Measurements from ENCODE around the gene DBI. TPM values are rescaled to one million over a fixed set of nuclear protein-coding genes. Genes with fewer than 3 reads are reported as not detected.

DBI gene
- total and polyA plus RNA-seq, 2 of the 13 experiments (the other 11 are each of a cell fraction or from before 2014, with no cell fraction given), result 330 to 659 TPM

Other genes starting within 250 kb of the DBI start
- gene C1QL2, start 208.2 kb upstream of the DBI start, total RNA-seq (2016; rRNA removed; fragmentation: Illumina TruSeq; extraction: Trizol), result not detected in 2 replicates
- not detected in 2 replicates for gene C1QL2, start 208.2 kb upstream of the DBI start, polyA plus RNA-seq (2011; rRNA removed)
- gene STEAP3, start 143.1 kb upstream of the DBI start, total RNA-seq (2016; rRNA removed; fragmentation: Illumina TruSeq; extraction: Trizol), result 12.8 and 21.1 TPM in 2 replicates
- gene STEAP3, start 143.1 kb upstream of the DBI start, polyA plus RNA-seq (2011; rRNA removed), result 7.3 and 10.2 TPM in 2 replicates
- 8.5 TPM in 2 replicates for gene C2orf76, start 143 bp upstream of the DBI start, total RNA-seq (2016; rRNA removed; fragmentation: Illumina TruSeq; extraction: Trizol)
- gene C2orf76, start 143 bp upstream of the DBI start, polyA plus RNA-seq (2011; rRNA removed), result 6.5 and 7.7 TPM in 2 replicates
- gene TMEM37, start 64.9 kb downstream of the DBI start, total RNA-seq (2016; rRNA removed; fragmentation: Illumina TruSeq; extraction: Trizol), result 23.7 and 37.7 TPM in 2 replicates
- gene TMEM37, start 64.9 kb downstream of the DBI start, polyA plus RNA-seq (2011; rRNA removed), result 115 and 141 TPM in 2 replicates
- not detected in 2 replicates for gene SCTR, start 157.5 kb downstream of the DBI start, total RNA-seq (2016; rRNA removed; fragmentation: Illumina TruSeq; extraction: Trizol)
- gene SCTR, start 157.5 kb downstream of the DBI start, polyA plus RNA-seq (2011; rRNA removed), result not detected in 2 replicates
- not detected in 2 replicates for gene CFAP221, start 177.5 kb downstream of the DBI start, total RNA-seq (2016; rRNA removed; fragmentation: Illumina TruSeq; extraction: Trizol)
- not detected in 2 replicates for gene CFAP221, start 177.5 kb downstream of the DBI start, polyA plus RNA-seq (2011; rRNA removed)

Measured in HepG2 (cell line).